ENCODE results near the gene ADAM33.

ADAM33 gene

DNA sequence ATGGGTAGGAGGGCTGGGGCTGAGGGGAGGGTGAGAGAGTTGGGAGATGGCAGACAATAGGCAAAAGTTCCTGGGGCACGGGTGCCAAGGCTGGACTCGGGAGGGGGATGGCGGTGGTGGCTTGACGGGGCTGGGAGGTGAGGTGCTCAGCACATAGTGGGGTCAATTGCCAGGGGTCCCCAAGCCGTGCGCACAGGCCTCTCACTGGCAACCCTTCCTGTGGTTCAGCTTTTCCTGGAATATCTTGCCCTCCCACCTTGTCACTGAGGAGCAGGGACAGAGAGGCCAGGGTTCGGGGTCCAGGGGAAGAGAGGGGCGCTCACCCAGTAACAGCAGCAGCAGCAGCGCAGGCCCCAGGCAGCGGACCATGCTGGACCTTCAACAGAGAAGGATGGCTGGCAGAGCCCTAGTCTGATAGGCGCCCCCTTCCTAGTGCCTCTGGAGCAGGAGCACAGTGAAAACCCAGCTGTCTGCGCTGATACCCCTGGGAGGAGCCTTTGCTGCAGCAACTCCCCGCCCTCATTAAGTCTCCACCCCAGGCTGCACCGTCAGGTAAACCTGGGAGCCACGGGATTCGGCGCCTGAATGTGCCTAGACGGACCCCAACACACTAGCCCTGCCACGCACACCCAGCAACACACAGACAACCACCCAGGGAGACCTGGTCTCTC, 18.6 kb downstream of the ADAM33 start, which contains the start of gene GFRA4:
Gene GFRA4 (minus strand): TSS at position 369 of the 671 bp plus-strand sequence. CDS start 0 bp downstream, at position 369.
- DNase-seq: no peak

DNA sequence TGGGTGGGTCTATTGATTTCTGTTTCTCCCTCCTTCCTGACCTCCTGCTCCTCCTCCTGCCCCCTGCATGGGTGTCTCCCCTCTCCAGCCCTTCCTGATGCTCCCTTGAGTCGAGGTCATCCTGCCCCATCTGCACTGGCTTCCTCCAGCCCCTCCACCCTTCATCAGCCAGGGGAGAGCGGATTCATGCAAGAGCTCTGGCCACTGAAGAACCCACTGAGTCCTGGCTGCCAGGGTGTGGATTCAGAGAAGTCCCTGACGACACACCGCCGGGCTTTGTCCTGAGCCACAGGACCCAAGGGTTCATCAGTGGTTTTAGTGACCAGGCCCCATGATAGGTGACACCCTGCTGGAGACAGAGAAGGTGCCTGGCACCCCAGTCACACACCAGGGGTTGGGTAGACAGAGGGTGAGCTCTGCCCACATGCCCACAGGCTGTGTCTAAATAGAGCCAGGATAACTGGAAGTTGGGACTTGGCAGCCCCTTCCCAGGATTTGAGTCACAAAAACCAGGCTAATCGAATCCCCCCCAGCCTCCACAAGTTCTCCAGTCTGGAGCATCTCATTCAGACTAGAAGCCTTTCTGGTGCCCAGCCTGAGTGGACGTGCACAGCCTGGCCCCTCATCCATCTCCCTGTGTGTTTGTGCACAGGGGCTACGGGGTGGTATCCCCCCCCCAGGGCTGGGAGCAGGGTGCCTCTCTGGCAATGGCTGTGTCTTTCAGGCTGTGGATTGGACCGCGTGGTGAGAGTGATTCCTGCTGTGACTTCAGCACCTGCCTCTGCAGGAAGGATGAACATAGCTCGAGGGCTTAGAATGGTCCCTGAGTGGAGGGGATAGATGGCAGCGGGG, 19.8 kb downstream of the ADAM33 start:
- DNase-seq: no peak

DNA sequence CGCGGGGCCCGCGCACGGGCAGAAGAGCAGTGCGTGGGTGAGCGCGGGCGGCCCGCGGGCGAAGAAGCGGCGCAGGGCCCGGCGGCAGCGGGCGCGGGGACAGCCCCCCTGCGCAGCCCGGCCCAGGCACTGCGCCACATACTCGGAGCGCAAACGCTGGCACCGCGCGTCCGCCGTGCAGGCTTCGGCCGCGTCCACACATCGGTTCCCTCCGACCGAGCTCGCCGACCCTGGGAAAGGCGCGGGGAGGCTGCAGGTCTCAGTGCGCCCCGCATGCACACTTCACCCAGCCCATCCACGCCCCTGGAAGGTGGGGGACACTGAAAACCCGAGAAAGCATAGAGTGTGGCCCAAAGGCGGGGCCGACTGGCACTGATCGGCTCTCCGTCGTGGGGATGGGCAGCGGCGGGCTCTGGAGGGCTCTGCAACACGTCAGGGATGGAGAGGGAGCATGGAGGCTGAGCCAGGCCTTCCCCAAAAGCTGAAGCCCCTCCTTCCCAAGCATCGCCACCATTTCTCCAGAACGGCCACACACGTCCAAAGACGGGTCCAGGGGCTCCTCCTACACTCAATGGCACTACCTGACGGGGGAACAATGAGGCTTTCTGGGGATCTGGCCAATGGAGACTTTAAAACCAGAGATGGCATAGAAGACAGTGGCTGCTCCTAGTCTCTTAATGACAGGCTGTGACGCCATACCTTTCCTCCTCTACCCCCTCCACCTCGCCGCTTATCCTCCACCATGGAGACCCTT, 20.6 kb downstream of the ADAM33 start:
- no peak for DNase-seq

DNA sequence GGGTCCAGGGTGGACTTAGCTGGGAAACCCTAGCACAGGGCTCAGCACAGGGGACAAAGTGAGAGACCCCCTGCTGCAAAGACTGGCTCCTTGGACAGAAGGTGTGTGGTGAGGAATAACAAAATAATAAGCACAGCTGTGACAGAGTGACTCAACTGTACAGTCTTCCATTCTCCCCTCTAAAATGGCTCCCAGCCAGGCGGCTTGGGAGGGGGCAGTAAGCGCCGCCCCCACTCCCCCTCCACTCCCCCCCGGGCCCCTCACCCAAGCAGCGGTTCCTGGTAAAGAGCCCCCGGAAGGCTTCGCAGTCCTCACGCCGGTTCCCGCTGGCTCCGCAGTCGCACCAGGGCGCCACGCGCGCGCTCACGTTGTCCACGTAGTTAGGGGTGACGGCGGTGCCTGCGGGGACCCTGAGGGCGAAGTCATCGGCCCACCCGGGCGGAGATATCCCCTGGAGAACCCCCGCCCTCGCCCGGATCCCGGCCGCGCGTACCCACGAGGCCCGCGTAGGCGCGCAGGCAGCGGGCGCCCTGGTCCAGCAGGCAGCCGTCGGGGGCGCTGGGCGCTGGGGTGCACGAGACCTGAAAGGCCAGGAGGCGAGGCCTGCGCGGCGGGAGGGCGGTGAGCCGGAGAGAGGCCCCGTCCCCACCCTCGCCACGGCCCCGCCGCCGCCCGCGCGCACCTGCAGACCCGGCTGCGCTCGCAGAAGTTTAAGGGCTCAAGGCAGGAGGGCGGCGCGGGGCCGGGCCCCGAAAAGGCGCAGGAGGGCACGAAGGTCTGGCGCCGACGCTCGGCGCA, 21.3 kb downstream of the ADAM33 start:
- no peak for DNase-seq

DNA sequence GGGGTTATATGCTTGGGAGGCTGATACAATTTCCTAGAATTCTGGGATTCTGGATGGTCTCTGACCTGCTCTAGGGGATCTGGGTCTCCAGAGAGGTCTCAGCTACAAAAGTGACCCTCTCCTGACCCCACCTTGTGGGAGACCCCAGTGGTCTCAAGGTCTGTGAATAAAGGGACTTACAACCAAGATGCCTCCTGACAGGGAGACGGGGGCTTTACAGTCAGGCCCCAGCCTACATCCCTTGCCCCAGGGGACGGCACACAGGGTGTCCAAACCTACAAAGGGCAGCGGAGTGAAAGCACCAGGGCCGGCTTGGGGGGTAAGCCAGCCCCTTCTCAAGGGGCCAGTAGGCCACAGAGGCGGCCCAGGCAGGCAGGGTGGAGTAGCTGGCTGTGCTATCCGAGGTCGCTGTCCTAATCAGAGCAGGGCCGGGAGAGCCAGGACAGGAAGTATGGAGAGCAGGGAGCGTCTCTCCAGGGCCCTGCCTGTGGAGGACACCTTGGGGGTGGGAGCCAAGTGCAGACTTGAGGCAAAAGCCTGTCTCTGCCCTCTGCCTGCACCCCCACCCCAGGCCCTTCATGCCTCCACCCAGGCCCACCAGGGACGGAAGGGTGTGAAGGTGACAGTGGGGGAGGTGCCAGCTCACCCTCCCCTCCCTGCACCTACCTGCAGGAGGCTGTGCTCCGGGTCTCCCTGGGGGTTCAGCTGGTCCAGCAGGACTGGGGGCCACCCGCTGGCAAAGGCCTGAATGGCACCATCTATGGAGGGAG, 22.1 kb downstream of the ADAM33 start:
- DNase-seq: no peak

DNA sequence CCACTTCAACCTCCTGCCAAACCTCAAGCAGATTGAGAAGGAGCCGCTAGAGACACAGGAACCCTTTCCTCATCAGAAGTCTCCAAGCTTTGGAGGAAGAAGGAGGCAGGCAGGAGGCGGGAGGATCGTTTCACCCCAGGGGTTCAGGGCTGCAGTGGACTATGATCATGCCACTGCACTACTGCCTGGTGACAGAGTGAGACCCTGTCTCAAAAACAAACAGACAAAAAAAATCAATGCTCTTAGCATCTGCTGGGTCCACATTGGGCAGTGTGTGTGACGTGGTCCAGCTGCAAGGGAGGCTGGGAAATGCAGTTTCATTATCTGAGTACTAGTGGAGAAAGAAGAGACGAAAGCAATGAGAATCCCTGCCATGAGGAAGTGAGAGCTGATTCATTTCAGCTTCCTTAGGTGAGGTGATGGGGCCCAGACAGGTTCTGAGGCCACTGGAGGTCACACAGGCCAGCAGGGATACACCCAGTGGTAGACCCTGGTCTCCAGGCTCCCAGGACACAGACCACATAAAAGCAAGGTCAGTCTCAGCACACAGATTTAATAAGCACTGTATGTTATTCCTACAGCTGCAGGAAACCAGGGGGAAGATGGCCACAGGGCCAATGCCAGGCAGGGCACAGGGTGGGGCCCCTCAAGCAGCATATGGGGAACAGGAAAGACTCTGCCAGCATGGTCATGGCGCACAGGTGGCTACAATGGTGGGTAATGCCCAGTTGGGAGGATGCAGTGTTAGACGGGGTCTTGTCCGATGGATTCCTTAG, 22.9 kb downstream of the ADAM33 start:
- peak; percentile 62 for DNase-seq

DNA sequence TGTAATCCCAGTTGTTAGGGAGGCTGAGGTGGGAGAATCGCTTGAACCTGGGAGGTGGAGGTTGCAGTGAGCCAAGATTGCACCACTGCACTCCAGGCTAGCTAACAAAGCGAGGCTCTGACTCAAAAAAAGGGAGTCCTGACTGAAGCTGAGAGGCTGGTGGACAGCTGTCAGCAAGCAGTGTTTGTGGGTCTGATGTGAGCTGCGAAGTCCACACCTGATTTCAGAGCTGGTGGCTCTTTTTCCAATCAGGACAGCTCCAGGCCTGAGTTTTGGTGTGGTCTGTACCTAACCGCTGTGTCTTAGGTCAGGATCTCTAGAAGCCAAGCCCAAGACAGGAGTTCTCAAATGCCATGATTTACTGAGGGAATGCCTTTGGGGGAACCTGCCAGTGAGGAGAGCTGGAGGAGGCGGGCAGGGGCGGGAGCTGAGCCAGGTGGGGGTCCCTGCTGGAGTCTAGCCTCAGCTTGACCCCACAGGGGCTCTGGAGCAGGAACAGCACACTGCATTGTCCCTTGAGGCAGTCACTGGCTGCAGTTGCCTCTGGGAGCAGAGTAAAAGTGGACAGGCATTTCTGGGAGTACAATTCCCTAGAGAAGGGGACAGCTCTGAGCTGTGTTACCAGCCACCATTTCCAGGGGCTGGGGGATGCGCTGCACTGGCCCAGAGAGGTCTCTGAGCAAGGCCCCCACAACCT, 23.6 kb downstream of the ADAM33 start:
- DNase-seq: no peak

DNA sequence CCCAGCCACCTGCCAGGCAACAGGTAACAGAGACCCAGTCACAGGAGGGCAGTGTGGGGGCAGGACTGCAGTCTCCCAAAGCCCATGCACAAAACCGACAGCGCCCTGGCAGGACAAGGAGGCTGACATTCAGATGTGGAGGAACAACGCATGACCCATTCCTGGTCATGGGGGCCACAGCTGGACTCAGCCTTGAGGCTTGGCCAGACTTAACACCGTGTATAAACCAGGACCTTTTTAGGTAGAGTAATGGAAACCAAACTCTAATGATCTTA, 26.7 kb downstream of the ADAM33 start:
- DNase-seq: no peak

DNA sequence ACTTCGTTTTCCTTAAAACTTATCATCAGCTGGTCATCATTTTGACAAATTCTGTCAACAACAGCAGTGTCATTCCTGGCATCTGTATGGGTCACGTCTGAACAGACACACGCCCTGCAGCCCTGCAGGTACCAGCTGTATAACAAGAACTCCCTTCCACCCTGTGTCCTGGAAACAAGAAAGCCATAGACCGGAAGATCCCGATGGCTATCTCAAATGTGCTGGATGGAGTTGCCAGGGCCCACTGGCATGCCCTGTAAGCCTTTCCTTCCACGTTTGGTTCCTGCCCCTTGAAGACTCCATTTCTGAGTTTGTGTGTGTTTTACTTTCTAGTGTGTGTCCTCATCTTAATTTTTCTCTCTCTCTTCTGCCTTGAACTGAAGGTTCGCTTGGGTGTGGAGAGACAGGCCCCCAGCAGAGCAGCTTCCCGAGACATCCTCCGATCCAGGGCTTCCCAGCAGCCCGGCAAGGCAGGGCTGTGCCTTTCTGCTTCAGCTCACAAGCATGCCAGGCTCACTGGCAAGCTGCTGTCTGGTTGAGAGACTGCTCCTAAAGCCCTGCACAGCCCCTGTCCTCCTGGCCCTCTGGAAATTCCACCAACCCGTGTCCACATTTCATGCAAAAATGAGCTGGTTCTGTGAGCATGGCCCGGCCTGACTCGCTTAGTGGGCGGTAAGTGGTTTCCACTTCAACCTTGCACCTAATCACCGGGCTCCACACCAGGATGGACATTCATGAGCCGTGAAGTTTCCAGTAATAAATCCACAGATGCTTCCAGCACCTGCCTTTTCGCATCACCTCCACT, 27.3 kb downstream of the ADAM33 start:
- DNase-seq: no peak

DNA sequence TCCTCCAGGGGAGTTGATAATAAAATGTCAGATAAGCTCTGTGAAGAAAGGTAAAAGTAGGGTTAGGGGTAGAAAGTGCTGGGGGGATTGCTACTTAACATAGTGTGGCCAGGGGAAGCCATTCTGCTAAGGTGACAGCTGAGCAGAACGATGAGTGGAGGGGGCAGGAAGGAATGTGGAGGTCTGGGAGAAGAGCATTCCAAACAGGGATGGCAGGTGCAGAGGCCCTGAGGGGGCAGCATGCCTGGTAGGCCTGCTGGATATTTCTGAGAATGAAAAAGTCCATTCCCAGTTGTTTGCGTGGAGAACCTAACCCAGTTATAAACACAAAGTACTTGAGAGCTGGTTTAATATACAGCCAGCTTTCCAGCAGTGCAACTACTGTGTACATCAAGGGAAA, 27.9 kb downstream of the ADAM33 start:
- no peak for DNase-seq

DNA sequence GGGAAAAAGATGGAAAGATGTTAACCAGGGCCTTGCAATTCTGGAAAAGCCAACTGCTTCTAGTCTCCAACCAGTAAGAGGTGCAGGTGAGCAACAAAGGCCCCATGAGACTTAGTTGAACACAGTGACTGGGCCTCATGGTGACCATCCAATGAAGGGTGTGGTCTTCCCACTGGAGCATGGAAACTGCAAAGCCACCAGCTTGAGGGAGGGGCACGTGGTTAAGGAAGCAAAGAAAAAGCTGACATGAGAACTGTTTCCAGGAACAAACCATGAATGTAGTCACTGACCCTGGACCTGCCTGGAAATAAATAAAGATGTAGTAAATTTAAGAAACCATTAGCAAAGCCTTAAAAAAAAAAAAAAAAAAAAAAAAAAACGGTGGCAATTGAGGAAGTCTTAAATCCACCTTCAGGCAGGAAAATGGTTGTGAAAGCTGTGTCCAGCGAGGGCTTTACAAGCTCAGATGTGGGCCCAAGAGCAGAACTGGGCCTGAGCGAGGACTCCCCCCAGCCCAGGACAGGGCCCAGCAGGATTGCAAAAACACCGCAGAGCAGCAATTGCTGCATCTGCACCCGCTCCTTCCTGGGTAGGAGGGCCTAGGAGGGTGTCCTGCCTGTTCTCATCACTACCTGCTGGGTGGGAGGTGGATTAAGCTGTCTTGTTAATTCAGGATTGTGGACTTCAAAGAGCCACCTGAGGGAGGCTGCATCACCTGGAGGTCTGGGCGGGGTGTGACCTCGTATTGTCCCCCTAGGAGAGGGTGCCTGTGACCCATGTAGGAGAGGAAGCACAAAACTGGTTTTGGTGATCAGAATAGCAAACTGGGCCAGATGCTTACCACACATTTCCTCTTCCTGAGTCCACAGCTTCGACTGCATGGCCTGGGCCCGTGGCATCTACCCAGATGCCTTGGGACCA, 28.9 kb downstream of the ADAM33 start:
- peak; percentile 29 for DNase-seq

DNA sequence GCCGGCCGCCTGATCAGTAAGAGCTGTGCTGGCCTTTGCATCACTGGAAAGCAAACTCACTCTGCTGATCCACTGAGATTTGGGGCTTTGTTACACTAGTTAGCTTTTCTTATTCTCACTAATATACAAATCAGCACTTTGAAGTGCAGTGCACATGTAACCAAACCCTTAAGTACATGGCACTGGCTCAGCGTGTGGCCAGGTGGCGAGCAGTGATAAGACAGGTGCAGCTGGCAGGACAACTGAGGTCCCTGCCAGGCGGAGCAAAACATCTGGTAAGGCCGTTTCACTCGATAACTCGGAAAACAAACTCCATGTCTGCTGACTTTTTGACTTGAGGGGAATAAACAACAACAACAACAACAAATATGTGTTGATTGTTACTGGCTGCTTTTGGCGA, 29.6 kb downstream of the ADAM33 start:
- no peak for DNase-seq

DNA sequence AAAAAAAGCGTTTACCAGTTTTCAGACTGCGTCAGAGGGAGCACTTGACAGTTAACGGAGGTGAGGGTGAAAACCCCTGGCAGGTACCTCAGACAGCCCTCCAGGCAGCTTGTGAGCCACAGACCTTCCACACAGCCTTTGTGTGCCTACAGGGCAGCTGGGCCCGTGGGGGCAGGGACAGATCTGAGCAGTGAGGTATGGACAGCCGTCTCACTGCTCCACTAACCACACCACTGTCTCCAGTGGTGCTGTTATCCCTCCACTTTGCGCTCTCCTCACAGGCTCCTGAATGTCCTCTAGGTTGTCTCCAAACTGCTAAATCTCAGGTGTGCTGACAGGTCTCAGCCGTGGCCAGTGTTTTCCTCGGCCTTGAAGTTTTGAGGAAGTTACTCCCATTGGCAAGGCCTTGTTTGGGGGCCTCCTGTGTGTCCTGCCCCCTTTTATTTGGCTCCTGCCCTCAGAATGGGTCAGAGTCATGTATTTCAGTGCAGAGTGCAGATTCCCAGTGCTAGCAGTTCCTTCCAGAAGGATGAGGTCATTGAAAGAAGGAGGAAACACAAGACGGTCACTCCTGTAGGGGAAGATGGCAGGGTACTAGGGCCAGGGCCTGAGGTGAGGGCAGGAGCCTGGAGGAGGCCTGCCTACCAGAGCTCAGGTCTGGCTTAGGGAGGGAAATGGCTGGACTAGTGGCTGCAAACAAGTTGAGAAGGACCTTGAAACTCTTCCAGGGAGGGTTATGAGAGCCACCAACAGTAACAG, 30.4 kb downstream of the ADAM33 start:
- no peak for DNase-seq

DNA sequence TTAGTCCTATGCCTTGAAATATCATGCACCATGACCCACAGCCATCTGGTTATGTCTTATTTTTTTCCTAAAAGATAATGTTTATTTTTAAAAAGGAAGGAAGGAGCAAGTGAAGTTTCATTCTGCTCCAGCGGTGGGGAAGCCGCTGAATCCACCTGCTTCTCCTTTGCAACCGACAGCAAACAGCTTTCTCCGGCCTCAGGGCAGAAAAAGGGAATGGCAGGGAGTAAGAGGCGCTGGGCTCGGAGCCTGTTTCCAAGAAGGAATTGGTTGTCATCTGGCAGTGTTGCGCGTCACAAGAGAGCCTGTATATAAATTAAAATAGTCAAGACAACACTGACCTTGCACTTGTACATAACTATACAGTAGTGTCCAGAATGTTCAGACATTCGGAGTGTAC, 32.9 kb downstream of the ADAM33 start:
- DNase-seq: no peak

DNA sequence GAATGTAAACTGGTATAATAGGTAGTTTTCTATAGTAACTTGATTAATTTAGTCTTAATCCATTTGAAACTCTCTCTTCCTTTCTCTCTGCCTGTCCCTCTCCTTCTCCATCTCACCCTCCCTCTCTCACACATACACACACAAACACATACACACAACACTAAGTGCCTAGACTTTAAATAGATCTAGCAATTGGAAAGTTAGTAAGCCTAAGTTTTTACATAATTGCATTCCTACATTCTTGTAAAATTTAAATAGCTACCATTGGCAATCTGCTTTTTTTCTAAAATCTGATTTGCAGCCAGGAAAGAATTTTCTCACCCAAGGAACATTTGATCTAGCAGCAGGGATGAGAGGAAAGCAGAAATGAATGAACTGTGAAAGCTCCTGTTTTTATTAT, 34.3 kb downstream of the ADAM33 start:
- DNase-seq: no peak

DNA sequence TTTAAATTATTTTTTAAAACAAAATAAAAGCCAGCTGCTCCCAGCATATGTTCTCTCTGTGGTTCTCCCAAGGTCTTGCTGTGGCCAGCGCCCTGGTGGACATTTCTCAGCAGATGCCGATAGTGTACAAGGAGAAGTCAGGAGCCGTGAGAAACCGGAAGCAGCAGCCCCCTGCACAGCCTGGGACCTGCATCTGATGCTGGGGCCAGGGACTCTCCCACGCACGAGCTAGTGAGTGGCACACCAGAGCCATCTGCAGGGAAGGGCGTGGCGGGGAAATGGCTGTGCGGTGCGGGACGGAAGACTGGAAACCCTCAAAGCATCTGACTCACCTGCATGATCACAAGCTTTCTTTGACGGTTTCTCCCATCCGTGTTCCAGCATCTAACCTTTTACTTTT, 35.2 kb downstream of the ADAM33 start:
- no peak for DNase-seq

DNA sequence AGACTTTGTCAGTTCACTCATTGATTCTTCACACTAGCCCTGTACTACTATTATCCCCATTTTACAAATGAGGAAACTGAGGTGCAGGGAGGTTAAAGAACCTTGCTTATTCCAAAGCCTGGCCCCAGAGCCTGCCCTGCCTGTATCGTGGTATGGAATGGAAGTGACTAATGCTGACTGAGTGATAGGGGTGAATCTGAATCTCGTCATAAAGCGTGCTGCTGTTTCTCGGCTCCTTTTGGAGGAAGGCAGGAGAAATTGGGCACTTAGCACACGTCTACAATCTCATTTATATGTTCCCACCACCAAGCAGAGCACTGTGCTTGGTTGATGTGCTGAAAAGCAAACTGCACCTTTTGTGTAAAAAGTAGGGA, 35.8 kb downstream of the ADAM33 start:
- DNase-seq: no peak

Measured in suppressor macrophage treated with lipopolysaccharide for 4 hours (primary cell).